ENCODE data around the gene ALG10. TPM values are rescaled to one million over a fixed set of nuclear protein-coding genes. Genes with fewer than 3 reads are reported as not detected.

ALG10 gene
- 5.8 and 13.8 TPM in 2 replicates for total RNA-seq

GRCh38 chr12:34022079-34022830 is at the start of gene ALG10:
Gene ALG10, plus strand, starts transcription at chr12:34022496. Its CDS starts 104 bp downstream, at chr12:34022600.

Data from bladder microvascular endothelial cell (primary cell).